HEK293T (cell line): Measurements from ENCODE around the gene TNFSF12.
A peak's percentile ranks its signal among the peaks of the same experiment; 100 is the strongest.

ENCODE experiments used
- CTCF ChIA-PET: fragments of 350-600 bp; formaldehyde crosslinking; extraction: SDS; loops from one replicate; lab custom pipeline; 2021; ENCODE audit warnings: antibody characterized with exemption, inconsistent platforms; lab: Yijun Ruan, JAX
- POLR2A ChIA-PET: fragments of 350-600 bp; formaldehyde crosslinking; extraction: SDS; loops from one replicate; lab custom pipeline; 2020; ENCODE audit warnings: antibody characterized with exemption, inconsistent platforms; lab: Yijun Ruan, JAX
- DNase-seq: peaks from one replicate; pipeline ENCODE4 v3.0.0; 2012; ENCODE audit warnings: mixed read lengths; ENCODE audit errors: extremely low spot score
- ARNT ChIP-seq: fragments of 450-650 bp; IDR thresholded peaks from 2 replicates; pipeline ENCODE4 v1.6.1; 2017; ENCODE audit warnings: mild to moderate bottlenecking
- BHLHE40 ChIP-seq: fragments of 450-650 bp; IDR thresholded peaks from 2 replicates; pipeline ENCODE4 v1.6.1; 2016; ENCODE audit warnings: mild to moderate bottlenecking, moderate library complexity, borderline replicate concordance
- CTBP1 ChIP-seq: fragments of 450-650 bp; IDR thresholded peaks from 2 replicates; pipeline ENCODE4 v1.6.1; 2016; ENCODE audit warnings: borderline replicate concordance
- ELF4 ChIP-seq: fragments of 450-650 bp; IDR thresholded peaks from 2 replicates; pipeline ENCODE4 v1.6.1; 2017; ENCODE audit warnings: antibody characterized with exemption
- FOXA1 ChIP-seq: fragments of 450-650 bp; IDR thresholded peaks from 2 replicates; pipeline ENCODE4 v1.6.1; 2016; ENCODE audit warnings: mild to moderate bottlenecking
- FOXK2 ChIP-seq: fragments of 450-650 bp; IDR thresholded peaks from 2 replicates; pipeline ENCODE4 v1.6.1; 2016; ENCODE audit warnings: mild to moderate bottlenecking
- FOXM1 ChIP-seq: fragments of 450-650 bp; IDR thresholded peaks from 2 replicates; pipeline ENCODE4 v1.6.1; 2017; ENCODE audit warnings: mild to moderate bottlenecking, borderline replicate concordance
- HDGF ChIP-seq: fragments of 450-650 bp; IDR thresholded peaks from 2 replicates; pipeline ENCODE4 v1.6.1; 2017; ENCODE audit warnings: antibody characterized with exemption, borderline replicate concordance
- L3MBTL2 ChIP-seq: fragments of 450-650 bp; conservative IDR thresholded peaks from 2 replicates; pipeline ENCODE4 v1.6.1; 2016; ENCODE audit warnings: mild to moderate bottlenecking
- LEF1 ChIP-seq: fragments of 450-650 bp; IDR thresholded peaks from 2 replicates; pipeline ENCODE4 v1.6.1; 2017; ENCODE audit warnings: mild to moderate bottlenecking, borderline replicate concordance
- NFRKB ChIP-seq: fragments of 450-650 bp; IDR thresholded peaks from 2 replicates; pipeline ENCODE4 v1.6.1; 2016; ENCODE audit warnings: mild to moderate bottlenecking, moderate library complexity
- PKNOX1 ChIP-seq: fragments of 450-650 bp; IDR thresholded peaks from 2 replicates; pipeline ENCODE4 v1.6.1; 2016
- SP1 ChIP-seq: fragments of 450-650 bp; IDR thresholded peaks from 2 replicates; pipeline ENCODE4 v1.6.1; 2017
- SUZ12 ChIP-seq: fragments of 450-650 bp; IDR thresholded peaks from 2 replicates; pipeline ENCODE4 v1.6.1; 2016; ENCODE audit warnings: mild to moderate bottlenecking
- TARDBP ChIP-seq: fragments of 450-650 bp; IDR thresholded peaks from 2 replicates; pipeline ENCODE4 v1.6.1; 2016
- ZNF384 ChIP-seq: fragments of 450-650 bp; IDR thresholded peaks from 2 replicates; pipeline ENCODE4 v1.6.1; 2016

Gene TNFSF12

DNA sequence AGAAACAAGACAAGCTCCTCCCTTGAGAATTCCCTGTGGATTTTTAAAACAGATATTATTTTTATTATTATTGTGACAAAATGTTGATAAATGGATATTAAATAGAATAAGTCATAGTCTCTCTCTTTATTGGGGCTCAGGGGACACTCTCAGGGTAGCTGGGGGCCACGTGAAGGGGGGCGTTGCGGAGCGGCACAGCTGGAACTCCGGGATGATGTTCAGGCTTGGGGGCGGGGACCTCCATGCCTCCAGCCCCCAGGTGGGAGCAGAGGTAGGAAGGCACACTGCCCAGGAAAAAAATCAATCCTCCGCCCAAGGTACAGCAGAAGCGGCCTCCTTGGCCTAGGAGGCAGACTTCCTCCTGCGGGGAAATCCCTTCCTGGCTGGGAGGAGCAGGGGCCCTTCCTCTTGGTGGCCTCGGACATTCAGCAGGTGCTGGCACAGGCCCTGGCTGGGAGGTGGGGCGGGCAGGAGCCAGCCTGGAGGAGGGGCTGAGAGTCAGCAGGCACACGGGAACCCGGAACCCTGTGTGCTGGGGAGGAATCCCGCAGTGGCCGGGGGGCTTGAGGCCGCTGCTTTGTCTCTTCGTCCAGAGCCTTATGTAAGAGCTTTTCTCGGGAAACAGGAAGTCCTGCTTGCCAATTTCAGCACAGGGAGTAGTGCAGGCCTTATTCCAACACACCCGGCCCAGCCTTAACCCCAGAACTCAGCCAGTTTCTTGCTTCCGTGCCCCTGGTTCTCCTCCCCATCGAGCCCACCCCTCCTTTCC is 9.1 kb downstream of the TNFSF12 start:
- ChIA-PET POLR2A (interaction anchor here (0.8 to 3.0 kb wide), 3 partner anchors 26 to 205 kb away, joined by 3 to 11 read pairs (median 6); partner anchors contain the start of gene MPDU1), CTCF (no interaction called here)
- TF ChIP-seq ZNF384 (no peak), L3MBTL2 (no peak)
- no peak for DNase-seq

GRCh38 chr17:7558544-7559319 is 9.9 kb downstream of the TNFSF12 start, which contains the start of gene TNFSF13:
TNFSF13 (plus strand) TSS chr17:7558750; CDS start chr17:7559040, 290 bp downstream.
- DNase-seq = no peak
- TF ChIP-seq FOXM1 (no peak), ELF4 (no peak)
- ChIA-PET CTCF (no interaction called here), POLR2A (interaction anchor here (1.7 to 3.0 kb wide), 2 partner anchors 25 to 205 kb away, joined by 6 to 11 read pairs; partner anchors contain the start of gene MPDU1)

DNA sequence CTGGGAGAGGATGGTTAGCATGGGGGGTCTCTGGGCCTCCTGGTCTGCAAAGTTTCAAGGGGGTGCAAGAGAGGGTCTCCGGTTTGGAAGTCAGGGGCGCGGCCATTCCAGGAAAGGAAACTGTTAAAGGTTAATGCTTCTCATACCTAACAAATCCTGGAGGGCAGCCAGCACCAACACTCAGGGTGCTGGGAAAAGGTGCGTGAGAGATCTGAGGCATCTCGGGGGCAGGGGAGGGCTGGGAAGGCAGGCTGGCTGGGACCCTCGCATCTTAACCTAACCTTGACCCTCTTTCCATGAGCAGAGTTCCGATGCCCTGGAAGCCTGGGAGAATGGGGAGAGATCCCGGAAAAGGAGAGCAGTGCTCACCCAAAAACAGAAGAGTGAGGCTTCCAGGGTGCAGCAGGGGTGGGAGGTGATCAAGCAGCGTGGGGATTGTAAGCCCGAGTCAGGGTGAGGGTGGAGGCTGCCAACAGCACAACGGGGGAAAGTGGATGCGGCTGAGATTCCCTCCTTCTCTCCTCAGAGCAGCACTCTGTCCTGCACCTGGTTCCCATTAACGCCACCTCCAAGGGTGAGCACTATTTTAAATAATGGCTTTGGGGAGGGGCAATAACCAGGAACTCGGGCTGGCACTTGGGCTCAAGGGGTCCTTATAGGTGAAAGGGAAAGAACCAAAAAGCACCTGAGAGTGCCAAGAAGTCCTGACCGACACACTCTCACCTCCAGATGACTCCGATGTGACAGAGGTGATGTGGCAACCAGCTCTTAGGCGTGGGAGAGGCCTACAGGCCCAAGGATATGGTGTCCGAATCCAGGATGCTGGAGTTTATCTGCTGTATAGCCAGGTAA is 10.7 kb downstream of the TNFSF12 start:
- ChIA-PET POLR2A (interaction anchor here (1.0 to 3.0 kb wide), 24 partner anchors 8 to 278 kb away, joined by 3 to 25 read pairs (median 6); partner anchors contain the start of genes FXR2, MPDU1, SLC2A4 and TMEM256), CTCF (interaction anchor here (0.8 to 2.5 kb wide), 14 partner anchors 7 to 215 kb away, joined by 3 to 43 read pairs (median 6); partner anchors contain the start of genes FGF11 and TNFSF12)

GRCh38 chr17:7560172-7561027 is 11.5 kb downstream of the TNFSF12 start:
- CTCF ChIA-PET = interaction anchor here (0.5 to 2.5 kb wide), 26 partner anchors 8 to 375 kb away, joined by 3 to 43 read pairs (median 4); partner anchors contain the start of genes FGF11, SLC2A4 and TNFSF12
- TF ChIP-seq NFRKB (no peak), ELF4 (no peak), PKNOX1 (no peak), HDGF (no peak), BHLHE40 (no peak), SUZ12 (no peak), FOXA1 (no peak), FOXM1 (no peak), CTBP1 (no peak), SP1 (no peak), ARNT (no peak), FOXK2 (no peak)
- POLR2A ChIA-PET = interaction anchor here (0.8 to 3.0 kb wide), 34 partner anchors 9 to 515 kb away, joined by 3 to 25 read pairs (median 4); partner anchors contain the start of genes CD68, FXR2, KCTD11 and MPDU1
- DNase-seq = peak; percentile 80

More for the DNA sequence above, 10.7 kb downstream of the TNFSF12 start:
- no peak for DNase-seq
- no peak for TF ChIP-seq ARNT
- TF ChIP-seq BHLHE40 = no peak
- TF ChIP-seq PKNOX1 = no peak
- no peak for TF ChIP-seq ELF4
- no peak for TF ChIP-seq LEF1
- TF ChIP-seq SUZ12 = no peak
- TF ChIP-seq SP1 = no peak
- TF ChIP-seq FOXK2 = no peak
- TF ChIP-seq FOXM1 = no peak
- TF ChIP-seq L3MBTL2 = no peak
- TF ChIP-seq TARDBP = no peak

GRCh38 chr17:7561028-7561575 is 12.2 kb downstream of the TNFSF12 start:
- TF ChIP-seq L3MBTL2 (peak; percentile 69), ELF4 (no peak), SUZ12 (no peak), SP1 (no peak)
- POLR2A ChIA-PET = interaction anchor here (0.8 to 3.0 kb wide), 34 partner anchors 8 to 515 kb away, joined by 3 to 25 read pairs (median 4); partner anchors contain the start of genes CD68, FXR2, KCTD11 and MPDU1
- CTCF ChIA-PET = interaction anchor here (0.5 to 2.5 kb wide), 25 partner anchors 9 to 376 kb away, joined by 3 to 43 read pairs (median 5); partner anchors contain the start of genes FGF11, SLC2A4 and TNFSF12
- DNase-seq = peak; percentile 87
